HCT116 (cell line): ENCODE results near the gene AURKAIP1. TPM values are rescaled to one million over a fixed set of nuclear protein-coding genes. Genes with fewer than 3 reads are reported as not detected.
"Not testable (repeated sequence)": the region's sequence is repeated elsewhere in the genome, so short reads cannot be mapped to it uniquely, and the experiment has no call there.

Experiments used
- ATAC-seq: fragments of 200-7000 bp; cut with Tn5 transposase; 2 replicates; pipeline ENCODE4 v1.9.1; 2020; ENCODE audit warnings: mild to moderate bottlenecking, moderate library complexity
- BruUV-seq: library from RNA; stranded (reverse); fragments of 400-500 nt; replicated peaks from 2 replicates; lab custom pipeline; 2021; lab: Mats Ljungman, UMichigan
- CTCF ChIA-PET: fragments of 300-600 bp; sonication (Branson Sonifier 250); formaldehyde crosslinking; loops from one replicate; lab custom pipeline; 2021; ENCODE audit warnings: antibody characterized with exemption; lab: Charles Lee
- POLR2A ChIA-PET: fragments of 300-600, 350-600 bp; sonication (Branson Sonifier 250); formaldehyde crosslinking; loops from one replicate; lab custom pipeline; 2021; ENCODE audit warnings: antibody characterized with exemption; lab: Charles Lee
- RAD21 ChIA-PET, 2 experiments: fragments of 300-600 bp; sonication (Branson Sonifier 250); formaldehyde crosslinking; loops; one replicate each; lab custom pipeline; 2023; ENCODE audit warnings: low total read pairs in 2 of 2; ENCODE audit not compliant: uncharacterized antibody in 2 of 2, unreplicated experiment in 2 of 2, low non-redundant PET in 1 of 2; lab: Charles Lee
- DNase-seq: peaks from one replicate; pipeline ENCODE4 v3.0.0-alpha.2; 2010; ENCODE audit warnings: low read depth, low spot score
- H2AFZ ChIP-seq: fragments of 200-600 bp; shearing (Covaris generic), sonication (generic); 2 replicates; pipeline ENCODE4 v1.6.1; 2017; ENCODE audit warnings: low read depth, mixed run types, mixed read lengths, antibody characterized with exemption, low read length; ENCODE audit not compliant: poor library complexity, severe bottlenecking
- H3K27ac ChIP-seq: 2 replicates; pipeline ENCODE4 v1.5.1; 2012; ENCODE audit warnings: low read depth, low read length
- H3K27me3 ChIP-seq: fragments of 200-600 bp; sonication (generic); 2 replicates; pipeline ENCODE4 v1.6.1; 2016; ENCODE audit warnings: mixed run types, low read length, mixed read lengths; ENCODE audit not compliant: insufficient read depth
- H3K36me3 ChIP-seq, 2 experiments: fragments of 200-500 bp in 1 of 2; fragments of 200-600 bp in 1 of 2; sonication (Bioruptor generic) in 1 of 2; sonication (generic) in 1 of 2; 2 replicates each; pipeline versions ENCODE4 v1.5.1 to v1.6.1; 2014 to 2016; ENCODE audit warnings: low read length in 2 of 2, inconsistent platforms in 1 of 2, mixed read lengths in 1 of 2, mixed run types in 1 of 2; ENCODE audit not compliant: insufficient read depth in 2 of 2, control insufficient read depth in 1 of 2
- H3K4me1 ChIP-seq, 2 experiments: fragments of 200-600 bp in 1 of 2; sonication (generic) in 1 of 2; 2 replicates each; pipeline versions ENCODE4 v1.5.1 to v1.6.1; 2012 to 2017; ENCODE audit warnings: low read length in 2 of 2, inconsistent platforms in 1 of 2, mild to moderate bottlenecking in 1 of 2, mixed read lengths in 1 of 2, mixed run types in 1 of 2, moderate library complexity in 1 of 2; ENCODE audit not compliant: insufficient read depth in 2 of 2, control insufficient read depth in 1 of 2
- H3K4me2 ChIP-seq: fragments of 200-600 bp; sonication (generic); 2 replicates; pipeline ENCODE4 v1.6.1; 2017; ENCODE audit warnings: mixed run types, low read length, mixed read lengths
- H3K4me3 ChIP-seq, 2 experiments: fragments of 200-600 bp in 1 of 2; sonication (generic) in 1 of 2; replicated peaks in 1 of 2; 2 replicates each; pipeline ENCODE4 v1.5.1; 2011 to 2016; ENCODE audit warnings: low read length in 2 of 2, control low read depth in 1 of 2, low read depth in 1 of 2, mild to moderate bottlenecking in 1 of 2, mixed read lengths in 1 of 2, mixed run types in 1 of 2
- H3K79me2 ChIP-seq: fragments of 200-600 bp; sonication (generic); 2 replicates; pipeline ENCODE4 v1.6.1; 2017; ENCODE audit warnings: mild to moderate bottlenecking, mixed run types, low read length, moderate library complexity, mixed read lengths; ENCODE audit not compliant: insufficient read depth
- H3K9ac ChIP-seq: fragments of 200-600 bp; sonication (generic); 2 replicates; pipeline ENCODE4 v1.6.1; 2016; ENCODE audit warnings: low read length, mixed read lengths
- H3K9me2 ChIP-seq: fragments of 200-600 bp; sonication (generic), shearing (Covaris generic); 2 replicates; pipeline ENCODE4 v1.6.1; 2017; ENCODE audit warnings: mixed run types, mild to moderate bottlenecking, moderate library complexity; ENCODE audit not compliant: insufficient read depth
- H3K9me3 ChIP-seq, 2 experiments: fragments of 200-500 bp in 1 of 2; fragments of 200-600 bp in 1 of 2; sonication (Bioruptor generic) in 1 of 2; sonication (generic) in 1 of 2; 2 replicates each; pipeline ENCODE4 v1.6.1; 2014 to 2017; ENCODE audit warnings: low read length in 2 of 2, mixed read lengths in 2 of 2, inconsistent platforms in 1 of 2, low read depth in 1 of 2, mild to moderate bottlenecking in 1 of 2, mixed run types in 1 of 2, moderate library complexity in 1 of 2; ENCODE audit not compliant: control insufficient read depth in 1 of 2, insufficient read depth in 1 of 2
- H4K20me1 ChIP-seq: fragments of 200-600 bp; sonication (generic), shearing (Covaris generic); 2 replicates; pipeline ENCODE4 v1.6.1; 2017; ENCODE audit warnings: mixed run types, mild to moderate bottlenecking, moderate library complexity; ENCODE audit not compliant: insufficient read depth
- FOSL1 ChIP-seq: IDR thresholded peaks from 2 replicates; pipeline ENCODE4 v1.6.1; 2012; ENCODE audit warnings: low read depth
- SIN3A ChIP-seq: IDR thresholded peaks from 2 replicates; pipeline ENCODE4 v1.6.1; 2012; ENCODE audit warnings: low read depth
- SP1 ChIP-seq: IDR thresholded peaks from 2 replicates; pipeline ENCODE4 v1.6.1; 2012; ENCODE audit warnings: low read depth
- TCF7L2 ChIP-seq: IDR thresholded peaks from 2 replicates; pipeline ENCODE4 v1.7.0; 2011; ENCODE audit warnings: borderline replicate concordance, inconsistent platforms; ENCODE audit not compliant: insufficient read depth, insufficient read length; ENCODE audit errors: extremely low read depth
- YY1 ChIP-seq: IDR thresholded peaks from 2 replicates; pipeline ENCODE4 v1.6.1; 2011; ENCODE audit warnings: low read length, low read depth, moderate library complexity, mild to moderate bottlenecking; ENCODE audit not compliant: insufficient replicate concordance; ENCODE audit errors: extremely low read depth
- intact Hi-C: fragments of 100-400 bp; cut with micrococcal nuclease; formaldehyde crosslinking; loops from 2 replicates; pipeline ENCODE4 v1.10.0; 2022
- total RNA-seq: library from RNA; stranded (reverse); gene quantifications from one replicate; pipeline ENCODE4 v1.2.1, GENCODE V29; 2021; ENCODE audit not compliant: unreplicated experiment

AURKAIP1 gene
- total RNA-seq, 1 experiment from 2014 or later, result 200 TPM

- peaks cover 0 to 11% of the 10 kb centered on the region in 2 experiments; a peak in 1 of 4 replicates for H3K36me3 ChIP-seq
- no peak overlapping the region for H3K27ac ChIP-seq
- no peak for TF ChIP-seq FOSL1
- TF ChIP-seq SIN3A, result no peak
- TF ChIP-seq YY1, result no peak
- no peak for TF ChIP-seq SP1
- TF ChIP-seq TCF7L2, result no peak
- ChIA-PET CTCF (no interaction called here), POLR2A (no interaction called here), RAD21 (no interaction called here)
- H3K79me2 ChIP-seq, result peaks cover 29% of the 10 kb centered on the region
- no peaks in the 10 kb centered on the region for H4K20me1 ChIP-seq
- DNase-seq (no peak), ATAC-seq (no peak)
- 0 out of 2 replicates have a peak, but pooled peaks cover 3% of the 10 kb centered on the region for H3K9me2 ChIP-seq
- intact Hi-C loops, result no loop called here
- H2AFZ ChIP-seq, result no peak overlapping the region
- H3K4me3 ChIP-seq, result no peak overlapping the region
- H3K4me2 ChIP-seq, result no peak overlapping the region
- H3K9me3 ChIP-seq, result peaks cover 0 to 15% of the 10 kb centered on the region in 2 experiments; a peak in 1 of 4 replicates
- peaks cover 10 to 24% of the 10 kb centered on the region in 2 experiments for H3K4me1 ChIP-seq
- no TSS peak for BruUV-seq
- H3K27me3 ChIP-seq, result no peaks in the 10 kb centered on the region
- H3K9ac ChIP-seq, result no peak overlapping the region
These were observed 4.2 kb downstream of the AURKAIP1 start for GRCh38 chr1:1370771-1371300.

GRCh38 chr1:1370094-1370493 is 4.9 kb downstream of the AURKAIP1 start:
- Histone ChIP-seq H3K79me2 (peaks cover 29% of the 10 kb centered on the region), H3K9me3 (peaks cover 0 to 16% of the 10 kb centered on the region in 2 experiments; a peak in 1 of 4 replicates), H3K4me1 (peaks cover 10 to 24% of the 10 kb centered on the region in 2 experiments), H3K36me3 (peaks cover 0 to 11% of the 10 kb centered on the region in 2 experiments; a peak in 1 of 4 replicates)
- BruUV-seq, POLR2A ChIA-PET, H3K4me2 ChIP-seq, H4K20me1 ChIP-seq, H3K27ac ChIP-seq, intact Hi-C loops, RAD21 ChIA-PET, H3K27me3 ChIP-seq, CTCF ChIA-PET, H2AFZ ChIP-seq, ATAC-seq, H3K9me2 ChIP-seq, H3K4me3 ChIP-seq, H3K9ac ChIP-seq, DNase-seq: not testable (repeated sequence)
